Measurements from ENCODE around the gene CDH4.

CDH4 gene

GRCh38 chr20:61919675-61920365 is 667.8 kb downstream of the CDH4 start:
- no peak for DNase-seq (ENCODE audit: low spot score)

GRCh38 chr20:61922411-61922810 is 670.4 kb downstream of the CDH4 start:
- DNase-seq (ENCODE audit: low spot score), result no peak

GRCh38 chr20:61922936-61923335 is 670.9 kb downstream of the CDH4 start:
- DNase-seq (ENCODE audit: low spot score), result no peak

GRCh38 chr20:61923371-61924166 is 671.5 kb downstream of the CDH4 start:
- no peak for DNase-seq (ENCODE audit: low spot score)

GRCh38 chr20:61924211-61924857 is 672.3 kb downstream of the CDH4 start:
- DNase-seq (ENCODE audit: low spot score), result no peak

- DNase-seq (ENCODE audit: low spot score), result no peak
These were observed 672.9 kb downstream of the CDH4 start for GRCh38 chr20:61924858-61925554.

- no peak for DNase-seq (ENCODE audit: low spot score)
These were observed 673.6 kb downstream of the CDH4 start for GRCh38 chr20:61925555-61926252.

GRCh38 chr20:61926253-61926613 is 674.2 kb downstream of the CDH4 start:
- DNase-seq (ENCODE audit: low spot score), result no peak

GRCh38 chr20:61926796-61927192 is 674.7 kb downstream of the CDH4 start:
- no peak for DNase-seq (ENCODE audit: low spot score)

- DNase-seq (ENCODE audit: low spot score), result no peak
These were observed 675.2 kb downstream of the CDH4 start for GRCh38 chr20:61927193-61927825.

- no peak for DNase-seq (ENCODE audit: low spot score)
These were observed 675.9 kb downstream of the CDH4 start for GRCh38 chr20:61927826-61928541.

GRCh38 chr20:61929561-61929960 is 677.5 kb downstream of the CDH4 start:
- no peak for DNase-seq (ENCODE audit: low spot score)

GRCh38 chr20:61929971-61930666 is 678.1 kb downstream of the CDH4 start:
- DNase-seq (ENCODE audit: low spot score), result no peak

- DNase-seq (ENCODE audit: low spot score), result no peak
These were observed 678.9 kb downstream of the CDH4 start for GRCh38 chr20:61930776-61931475.

- no peak for DNase-seq (ENCODE audit: low spot score)
These were observed 679.6 kb downstream of the CDH4 start for GRCh38 chr20:61931476-61932198.

- no peak for DNase-seq (ENCODE audit: low spot score)
These were observed 680.1 kb downstream of the CDH4 start for GRCh38 chr20:61932199-61932592.

- no peak for DNase-seq (ENCODE audit: low spot score)
These were observed 680.8 kb downstream of the CDH4 start for GRCh38 chr20:61932711-61933480.

- DNase-seq (ENCODE audit: low spot score), result no peak
These were observed 681.5 kb downstream of the CDH4 start for GRCh38 chr20:61933481-61933950.
